DOHH2 (cell line): Measurements from ENCODE around the gene ZNF236.
"Not testable (repeated sequence)": the region's sequence is repeated elsewhere in the genome, so short reads cannot be mapped to it uniquely, and the experiment has no call there.

ENCODE experiments used
- CTCF ChIP-seq: fragments of 200-600 bp; sonication (generic); IDR thresholded peaks from one replicate; pipeline ENCODE4 v1.5.1; 2014; ENCODE audit warnings: antibody characterized with exemption, mild to moderate bottlenecking, low read depth, low read length; ENCODE audit not compliant: poor library complexity, severe bottlenecking
- EZH2phosphoT487 ChIP-seq: fragments of 200-600 bp; sonication (generic); IDR thresholded peaks from 2 replicates; pipeline ENCODE4 v1.6.1; 2017; ENCODE audit warnings: borderline replicate concordance, mild to moderate bottlenecking, antibody characterized with exemption, low read length, moderate library complexity, mixed read lengths

GRCh38 chr18:77018650-77019049 is 196.3 kb downstream of the ZNF236 start:
- TF ChIP-seq CTCF, EZH2phosphoT487: not testable (repeated sequence)
